Ishikawa (cell line): ENCODE results near the gene C14orf180.
A peak's percentile ranks its signal among the peaks of the same experiment; 100 is the strongest.

Experiments
- CEBPB ChIP-seq: IDR thresholded peaks from 2 replicates; pipeline ENCODE4 v1.6.1; 2012
- CREB1 ChIP-seq: IDR thresholded peaks from 2 replicates; pipeline ENCODE4 v1.6.1; 2012; ENCODE audit warnings: low read depth
- EGR1 ChIP-seq: IDR thresholded peaks from 2 replicates; pipeline ENCODE4 v1.6.1; 2012
- EP300 ChIP-seq: IDR thresholded peaks from 2 replicates; pipeline ENCODE4 v1.6.1; 2012; ENCODE audit warnings: borderline replicate concordance
- FOXM1 ChIP-seq: IDR thresholded peaks from 2 replicates; pipeline ENCODE4 v1.6.1; 2012; ENCODE audit warnings: low read depth, borderline replicate concordance
- MAX ChIP-seq: IDR thresholded peaks from 2 replicates; pipeline ENCODE4 v1.6.1; 2012
- NFIC ChIP-seq: IDR thresholded peaks from 2 replicates; pipeline ENCODE4 v1.6.1; 2012
- RAD21 ChIP-seq: IDR thresholded peaks from 2 replicates; pipeline ENCODE4 v1.6.1; 2012; ENCODE audit warnings: low read depth
- REST ChIP-seq: IDR thresholded peaks from 2 replicates; pipeline ENCODE4 v1.6.1; 2012; ENCODE audit warnings: low read depth, mild to moderate bottlenecking
- TAF1 ChIP-seq: IDR thresholded peaks from 2 replicates; pipeline ENCODE4 v1.6.1; 2012; ENCODE audit warnings: low read depth, mild to moderate bottlenecking
- TCF12 ChIP-seq: IDR thresholded peaks from 2 replicates; pipeline ENCODE4 v1.6.1; 2012; ENCODE audit warnings: low read depth
- TEAD4 ChIP-seq: IDR thresholded peaks from 2 replicates; pipeline ENCODE4 v1.6.1; 2012
- USF1 ChIP-seq: IDR thresholded peaks from 2 replicates; pipeline ENCODE4 v1.6.1; 2012
- YY1 ChIP-seq: IDR thresholded peaks from 2 replicates; pipeline ENCODE4 v1.6.1; 2012; ENCODE audit warnings: low read depth
- ZBTB7A ChIP-seq: IDR thresholded peaks from 2 replicates; pipeline ENCODE4 v1.6.1; 2012; ENCODE audit warnings: low read depth

C14orf180 gene

GRCh38 chr14:104579507-104579906 lies at the start of gene C14orf180:
Gene C14orf180 (plus strand): TSS chr14:104579764. CDS start chr14:104586431, 6,667 bp downstream.
- TF ChIP-seq EGR1 (no peak), ZBTB7A (no peak), FOXM1 (0 out of 2 replicates have a peak, but pooled peaks have one; percentile 10), YY1 (no peak), REST (no peak), EP300 (peak; percentile 67), TCF12 (peak; percentile 83; the same call in 1 of the 2 replicates), CEBPB (no peak), MAX (peak; percentile 31), NFIC (peak; percentile 96), TAF1 (no peak), RAD21 (no peak), CREB1 (no peak), TEAD4 (peak; percentile 53; the same call in 1 of the 2 replicates), USF1 (no peak)

- TF ChIP-seq ZBTB7A = no peak
- no peak for TF ChIP-seq RAD21
- TF ChIP-seq CEBPB = no peak
These were observed 48.9 kb upstream of the C14orf180 start for GRCh38 chr14:104530646-104531045.

GRCh38 chr14:104531421-104532190 lies 48.0 kb upstream of the C14orf180 start:
- no peak for TF ChIP-seq REST
- no peak for TF ChIP-seq ZBTB7A

- TF ChIP-seq TAF1 (no peak), CEBPB (no peak), FOXM1 (no peak), RAD21 (no peak), NFIC (no peak), TCF12 (no peak), USF1 (no peak)
These were observed 47.4 kb upstream of the C14orf180 start for GRCh38 chr14:104532191-104532555.

GRCh38 chr14:104534036-104534435 lies 45.5 kb upstream of the C14orf180 start:
- TF ChIP-seq EP300 = no peak
- no peak for TF ChIP-seq NFIC
- TF ChIP-seq CEBPB = no peak
- TF ChIP-seq FOXM1 = no peak
- no peak for TF ChIP-seq EGR1
- no peak for TF ChIP-seq TAF1
- no peak for TF ChIP-seq CREB1
- TF ChIP-seq TCF12 = no peak
- TF ChIP-seq YY1 = no peak
- TF ChIP-seq USF1 = no peak
- TF ChIP-seq REST = no peak
- TF ChIP-seq TEAD4 = no peak
- TF ChIP-seq ZBTB7A = no peak
